SU-DHL-6 (cell line): ENCODE data around the gene MCRIP2.
"Not testable (repeated sequence)": the region's sequence is repeated elsewhere in the genome, so short reads cannot be mapped to it uniquely, and the experiment has no call there.

Source experiments
- H2AFZ ChIP-seq: fragments of 200-600 bp; sonication (generic); 2 replicates; pipeline ENCODE4 v1.6.1; 2014; ENCODE audit warnings: low read depth, mild to moderate bottlenecking, moderate library complexity, mixed read lengths, antibody characterized with exemption, low read length; ENCODE audit not compliant: severe bottlenecking
- H3F3A ChIP-seq: fragments of 200-600 bp; shearing (Covaris generic); 2 replicates; pipeline ENCODE4 v1.6.0; 2016; ENCODE audit warnings: antibody characterized with exemption, mild to moderate bottlenecking; ENCODE audit not compliant: insufficient read depth
- H3K27ac ChIP-seq: fragments of 200-600 bp; sonication (generic); 2 replicates; pipeline ENCODE4 v1.5.1; 2016; ENCODE audit warnings: low read depth, mild to moderate bottlenecking, low read length, moderate library complexity, mixed read lengths
- H3K27me3 ChIP-seq: fragments of 200-600 bp; sonication (generic), shearing (Covaris generic); 2 replicates; pipeline ENCODE4 v1.6.0; 2014; ENCODE audit warnings: mild to moderate bottlenecking, low read length
- H3K36me3 ChIP-seq: fragments of 200-600 bp; sonication (generic); 2 replicates; pipeline ENCODE4 v1.6.1; 2014; ENCODE audit warnings: mild to moderate bottlenecking, low read length, mixed read lengths
- H3K4me2 ChIP-seq: fragments of 300-600, 200-600 bp; shearing (Covaris generic), sonication (generic); 2 replicates; pipeline ENCODE4 v1.6.0; 2014; ENCODE audit warnings: low read length, low read depth, mild to moderate bottlenecking; ENCODE audit not compliant: poor library complexity, severe bottlenecking
- H3K4me3 ChIP-seq: fragments of 200-600 bp; sonication (generic); 2 replicates; pipeline ENCODE4 v1.5.1; 2014; ENCODE audit warnings: antibody characterized with exemption, low read length, mild to moderate bottlenecking, mixed read lengths; ENCODE audit not compliant: insufficient read depth, poor library complexity, severe bottlenecking
- H3K79me2 ChIP-seq: fragments of 200-600 bp; sonication (generic); 2 replicates; pipeline ENCODE4 v1.6.1; 2014; ENCODE audit warnings: mild to moderate bottlenecking, low read length, moderate library complexity; ENCODE audit not compliant: insufficient read depth
- H3K9ac ChIP-seq: fragments of 200-600 bp; sonication (generic); 2 replicates; pipeline ENCODE4 v1.7.0; 2014; ENCODE audit warnings: mild to moderate bottlenecking, low read length
- H3K9me2 ChIP-seq: fragments of 200-600 bp; sonication (generic); replicated peaks from 2 replicates; pipeline ENCODE4 v1.6.1; 2014; ENCODE audit warnings: low read length; ENCODE audit not compliant: insufficient read depth
- H3K9me3 ChIP-seq: fragments of 200-600 bp; sonication (generic); 2 replicates; pipeline ENCODE4 v1.6.1; 2014; ENCODE audit warnings: low read length, mixed read lengths; ENCODE audit not compliant: insufficient read depth
- H4K20me1 ChIP-seq: fragments of 200-600 bp; sonication (generic); 2 replicates; pipeline ENCODE4 v1.6.1; 2014; ENCODE audit warnings: low read depth, mild to moderate bottlenecking, antibody characterized with exemption, low read length, moderate library complexity, mixed read lengths
- CTCF ChIP-seq: fragments of 200-600 bp; sonication (generic); IDR thresholded peaks from one replicate; pipeline ENCODE4 v1.5.1; 2017; ENCODE audit warnings: antibody characterized with exemption, mild to moderate bottlenecking, low read length, moderate library complexity; ENCODE audit not compliant: insufficient read depth, poor library complexity, severe bottlenecking
- EZH2phosphoT487 ChIP-seq: fragments of 200-600 bp; sonication (generic), shearing (Covaris generic); conservative IDR thresholded peaks from 2 replicates; pipeline ENCODE4 v1.6.1; 2018; ENCODE audit warnings: mild to moderate bottlenecking, antibody characterized with exemption, low read length, moderate library complexity, mixed read lengths

MCRIP2 gene

DNA sequence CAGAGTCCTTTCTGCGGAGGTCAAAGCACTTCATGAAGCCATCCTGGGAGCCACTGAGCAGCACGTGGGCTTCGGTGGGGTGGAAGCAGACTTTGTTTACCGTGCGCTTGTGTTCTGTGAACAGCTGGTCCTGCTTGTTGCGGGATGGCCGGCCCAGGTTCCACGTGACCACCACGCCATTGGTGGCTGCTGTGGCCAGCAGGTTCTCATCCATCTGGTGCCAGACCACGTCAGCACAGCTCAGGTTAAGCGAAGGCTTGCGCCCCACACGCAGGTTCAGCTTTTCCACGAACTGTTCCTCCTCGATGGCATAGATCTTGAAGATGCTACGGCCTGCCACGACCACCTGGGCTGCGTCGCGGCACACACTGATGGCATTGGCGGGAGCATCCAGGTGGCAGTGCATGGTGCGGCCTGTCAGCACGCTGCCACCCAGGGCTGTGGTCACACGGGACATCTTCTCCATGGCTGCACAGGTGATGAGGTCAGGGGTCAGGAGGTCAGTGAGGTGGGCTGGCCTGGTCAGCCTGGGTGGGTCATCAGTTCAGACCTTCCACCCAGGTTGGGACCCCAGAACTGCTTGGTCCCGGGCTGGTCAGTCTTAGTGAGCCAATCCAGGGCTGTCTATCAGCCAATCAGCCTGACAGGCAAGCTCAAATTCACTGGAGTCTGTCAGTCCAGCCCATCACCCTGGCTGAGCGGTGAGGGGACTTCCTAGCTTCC is 47.7 kb downstream of the MCRIP2 start:
- Histone ChIP-seq H3K27me3 (no peaks in the 10 kb centered on the region), H3K9me2 (no peaks in the 10 kb centered on the region), H3K27ac (peak overlapping the region; percentile 54; the same call in 1 of the 2 replicates), H3K36me3 (no peaks in the 10 kb centered on the region), H3K9ac (peak overlapping the region; percentile 95), H3K4me2 (peak overlapping the region; percentile 97), H3K4me3 (peak overlapping the region; percentile 98), H4K20me1 (no peaks in the 10 kb centered on the region), H3F3A (0 out of 2 replicates have a peak, but pooled peaks cover 3% of the 10 kb centered on the region), H3K9me3 (no peaks in the 10 kb centered on the region), H2AFZ (no peak overlapping the region), H3K79me2 (no peaks in the 10 kb centered on the region)
- TF ChIP-seq CTCF (no peak), EZH2phosphoT487 (no peak)

DNA sequence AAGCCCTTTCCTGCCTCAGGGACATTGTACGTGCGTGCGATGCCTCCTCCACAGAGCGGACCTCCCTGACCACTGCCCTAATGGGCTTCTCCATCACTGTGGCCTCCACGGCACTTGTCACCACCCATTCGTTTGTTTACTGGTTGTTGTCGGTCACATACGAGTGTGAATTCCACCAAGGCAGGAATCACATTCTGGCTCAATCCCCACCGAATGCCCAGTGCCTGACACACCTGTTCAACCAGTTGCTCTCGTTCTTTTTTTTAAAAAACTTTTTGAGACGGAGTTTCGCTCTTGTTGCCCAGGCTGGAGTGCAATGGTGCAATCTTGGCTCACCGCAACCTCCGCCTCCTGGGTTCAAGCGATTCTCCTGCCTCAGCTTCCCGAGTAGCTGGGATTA is 49.6 kb downstream of the MCRIP2 start:
- not testable (repeated sequence) for H3K36me3 ChIP-seq, H3K9me3 ChIP-seq, H3F3A ChIP-seq, H3K27ac ChIP-seq, H2AFZ ChIP-seq, H4K20me1 ChIP-seq, H3K4me2 ChIP-seq, H3K27me3 ChIP-seq, H3K79me2 ChIP-seq, H3K9ac ChIP-seq, H3K9me2 ChIP-seq, H3K4me3 ChIP-seq

DNA sequence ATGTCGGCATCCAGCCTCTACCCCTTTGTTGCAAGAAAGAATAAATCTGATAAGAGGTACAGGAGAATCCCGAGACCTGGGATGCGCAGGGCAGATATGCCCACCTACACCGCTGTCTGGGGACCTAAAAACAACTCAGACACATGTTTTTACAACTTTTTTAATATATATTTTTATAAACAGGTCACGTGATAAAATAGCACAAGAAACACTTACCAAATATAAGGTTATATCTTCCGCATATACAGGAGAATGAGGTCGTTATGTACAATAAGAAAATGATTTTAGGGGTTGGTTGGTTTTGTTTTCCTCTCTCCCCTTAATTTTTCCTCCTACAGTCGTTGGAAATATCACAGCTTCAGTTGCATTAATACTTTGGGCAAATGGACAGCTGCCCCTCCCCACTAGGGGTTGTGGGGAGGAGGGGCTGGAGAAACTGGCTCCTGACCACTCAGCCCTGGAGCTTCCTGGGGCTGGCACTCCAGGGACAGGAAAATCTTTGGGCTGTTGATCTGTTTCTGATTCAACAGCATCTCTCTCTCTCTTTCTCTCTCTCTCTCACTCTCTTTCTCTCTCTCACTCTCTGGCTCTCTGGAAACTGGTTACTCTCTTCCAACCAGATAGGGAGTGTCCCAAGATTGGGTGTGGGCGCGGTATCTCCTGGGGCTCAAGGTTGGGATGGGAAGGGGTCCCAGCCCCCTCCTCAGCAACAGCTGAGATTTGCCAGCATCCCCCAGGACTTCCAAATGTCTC is 50.9 kb downstream of the MCRIP2 start:
- no peaks in the 10 kb centered on the region for H3K9me3 ChIP-seq
- no peak for TF ChIP-seq EZH2phosphoT487
- TF ChIP-seq CTCF = no peak
- no peak overlapping the region for H3K4me2 ChIP-seq
- H3K4me3 ChIP-seq = no peak overlapping the region
- no peaks in the 10 kb centered on the region for H3K36me3 ChIP-seq
- no peak overlapping the region for H2AFZ ChIP-seq
- H3K27ac ChIP-seq = no peak overlapping the region
- no peaks in the 10 kb centered on the region for H3K9me2 ChIP-seq
- no peaks in the 10 kb centered on the region for H4K20me1 ChIP-seq
- H3K9ac ChIP-seq = no peak overlapping the region
- H3K27me3 ChIP-seq = no peaks in the 10 kb centered on the region
- no peaks in the 10 kb centered on the region for H3K79me2 ChIP-seq
- H3F3A ChIP-seq = 0 out of 2 replicates have a peak, but pooled peaks cover 3% of the 10 kb centered on the region

DNA sequence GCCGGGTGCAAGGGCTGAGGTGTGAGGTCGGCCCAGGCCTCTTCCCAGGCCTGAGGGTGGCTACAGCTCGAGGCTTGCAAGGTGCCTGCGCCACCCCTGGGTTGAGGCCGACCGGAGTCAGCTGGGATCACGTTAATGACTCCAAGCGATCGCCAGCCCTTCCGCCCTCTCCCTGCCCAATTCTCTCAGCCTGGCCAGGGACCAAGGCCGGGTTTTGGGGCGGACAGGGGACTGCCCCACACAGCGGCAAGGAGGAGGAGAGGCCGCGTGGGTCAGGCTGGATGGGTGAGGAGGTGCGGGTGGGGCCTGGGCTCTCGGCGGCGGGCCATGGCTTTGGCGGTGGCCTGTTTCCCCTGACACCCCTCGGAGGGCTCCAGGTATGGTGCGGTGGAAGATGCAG is 51.7 kb downstream of the MCRIP2 start:
- Histone ChIP-seq H3K9me3 (no peaks in the 10 kb centered on the region), H3K27ac (no peak overlapping the region), H3K9me2 (no peaks in the 10 kb centered on the region), H4K20me1 (no peaks in the 10 kb centered on the region), H3K4me2 (no peak overlapping the region), H3K4me3 (no peak overlapping the region), H3K27me3 (no peaks in the 10 kb centered on the region), H3K9ac (no peak overlapping the region), H3F3A (0 out of 2 replicates have a peak, but pooled peaks cover 3% of the 10 kb centered on the region), H3K36me3 (no peaks in the 10 kb centered on the region), H3K79me2 (no peaks in the 10 kb centered on the region), H2AFZ (no peak overlapping the region)
- TF ChIP-seq CTCF (no peak), EZH2phosphoT487 (no peak)
